GOT3 (cell line): ENCODE data around the gene RANGAP1.

Source experiments
- DNase-seq: peaks from one replicate; lab custom pipeline; 2025; ENCODE audit warnings: mixed read lengths; lab: John Stamatoyannopoulos, UW

The RANGAP1 gene

DNA sequence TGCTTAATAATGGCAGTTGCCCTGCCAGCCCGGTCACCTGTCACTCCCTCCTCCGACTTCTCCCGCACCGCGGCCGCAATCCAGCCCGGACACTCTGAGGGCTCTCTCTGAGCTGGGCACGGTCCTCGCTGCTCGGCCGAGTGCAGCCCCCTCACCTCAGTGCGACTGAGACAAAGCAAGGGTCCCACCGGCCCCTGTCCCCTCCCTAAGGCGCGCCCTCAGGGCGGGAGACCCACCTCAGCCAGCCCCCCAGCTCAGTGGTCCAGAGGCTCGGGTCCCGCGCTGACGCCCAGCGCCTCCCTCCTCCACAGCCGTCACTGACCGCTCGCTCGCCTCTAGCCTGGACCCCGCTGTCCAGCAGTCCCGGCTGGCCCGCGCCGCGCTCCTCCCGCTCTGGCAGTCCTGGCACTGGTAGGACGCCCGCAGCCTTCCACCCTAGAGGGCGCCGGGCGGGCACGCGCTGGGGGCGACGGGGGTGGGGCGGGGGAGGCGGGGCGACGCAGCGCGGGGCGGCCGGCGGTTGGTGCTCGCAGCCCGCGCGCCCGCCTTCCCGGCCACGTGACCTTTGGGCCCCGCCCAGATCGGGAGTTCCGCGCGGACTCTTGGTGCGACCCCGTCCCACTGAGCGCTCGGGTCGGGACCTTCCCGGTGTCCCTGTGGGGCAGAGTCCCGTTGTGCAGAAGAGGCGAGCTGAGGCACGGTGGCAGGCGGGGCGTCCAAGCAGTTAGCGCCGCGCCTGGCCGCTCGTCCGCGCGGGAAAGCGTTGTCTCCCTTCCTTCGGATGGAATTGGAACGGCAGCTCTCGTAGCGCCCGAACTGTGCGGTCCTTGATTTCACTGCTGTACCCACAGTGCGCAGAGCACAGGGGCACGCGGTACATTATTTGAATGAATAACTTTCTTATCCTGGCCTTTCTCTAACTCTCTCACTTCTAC is 88.7 kb downstream of the RANGAP1 start:
- DNase-seq, result peak; percentile 56
